ENCODE results near the gene AR.

AR gene

GRCh38 chrX:67730296-67730695 lies 186.5 kb downstream of the AR start:
- no peak for DNase-seq (ENCODE audit: low spot score)

- no peak for DNase-seq (ENCODE audit: low spot score)
These were observed 187.2 kb downstream of the AR start for GRCh38 chrX:67731061-67731460.

GRCh38 chrX:67732864-67733263 lies 189.0 kb downstream of the AR start:
- DNase-seq (ENCODE audit: low spot score), result no peak

GRCh38 chrX:67734111-67734753 lies 190.4 kb downstream of the AR start:
- no peak for DNase-seq (ENCODE audit: low spot score)

GRCh38 chrX:67749536-67749935 lies 205.7 kb downstream of the AR start:
- DNase-seq (ENCODE audit: low spot score), result no peak

- no peak for DNase-seq (ENCODE audit: low spot score)
These were observed 206.9 kb downstream of the AR start for GRCh38 chrX:67750694-67751093.

- DNase-seq (ENCODE audit: low spot score), result no peak
These were observed 215.2 kb downstream of the AR start for GRCh38 chrX:67759018-67759417.

GRCh38 chrX:67777148-67777547 lies 233.3 kb downstream of the AR start:
- no peak for DNase-seq (ENCODE audit: low spot score)

- DNase-seq (ENCODE audit: low spot score), result no peak
These were observed 235.3 kb downstream of the AR start for GRCh38 chrX:67779099-67779498.

Measured in HuH-7.5 (cell line).